ENCODE data around the gene LFNG.

- TF ChIP-seq SIN3A (IDR thresholded peaks at IDR 0.05; ENCODE audit: borderline replicate concordance, insufficient read depth, low read depth, low read length) (no peak), POLR2AphosphoS5 (IDR thresholded peaks at IDR 0.05; ENCODE audit: low read depth, low read length) (no peak)
- TF ChIP-seq, protein P1, sequence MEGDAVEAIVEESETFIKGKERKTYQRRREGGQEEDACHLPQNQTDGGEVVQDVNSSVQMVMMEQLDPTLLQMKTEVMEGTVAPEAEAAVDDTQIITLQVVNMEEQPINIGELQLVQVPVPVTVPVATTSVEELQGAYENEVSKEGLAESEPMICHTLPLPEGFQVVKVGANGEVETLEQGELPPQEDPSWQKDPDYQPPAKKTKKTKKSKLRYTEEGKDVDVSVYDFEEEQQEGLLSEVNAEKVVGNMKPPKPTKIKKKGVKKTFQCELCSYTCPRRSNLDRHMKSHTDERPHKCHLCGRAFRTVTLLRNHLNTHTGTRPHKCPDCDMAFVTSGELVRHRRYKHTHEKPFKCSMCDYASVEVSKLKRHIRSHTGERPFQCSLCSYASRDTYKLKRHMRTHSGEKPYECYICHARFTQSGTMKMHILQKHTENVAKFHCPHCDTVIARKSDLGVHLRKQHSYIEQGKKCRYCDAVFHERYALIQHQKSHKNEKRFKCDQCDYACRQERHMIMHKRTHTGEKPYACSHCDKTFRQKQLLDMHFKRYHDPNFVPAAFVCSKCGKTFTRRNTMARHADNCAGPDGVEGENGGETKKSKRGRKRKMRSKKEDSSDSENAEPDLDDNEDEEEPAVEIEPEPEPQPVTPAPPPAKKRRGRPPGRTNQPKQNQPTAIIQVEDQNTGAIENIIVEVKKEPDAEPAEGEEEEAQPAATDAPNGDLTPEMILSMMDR (IDR thresholded peaks at IDR 0.05) = no peak
These were observed 52.7 kb downstream of the LFNG start for GRCh38 chr7:2572101-2572842.
